MM.1S (cell line): Measurements from ENCODE around the gene ACKR1.
A peak's percentile ranks its signal among the peaks of the same experiment; 100 is the strongest.

Source experiments
- DNase-seq: peaks from one replicate; pipeline ENCODE4 v3.0.0-alpha.2; 2015
- H2AFZ ChIP-seq: fragments of 300-600 bp; sonication (generic); 2 replicates; pipeline ENCODE4 v1.6.0; 2016; ENCODE audit warnings: antibody characterized with exemption, low read length
- H3F3A ChIP-seq: fragments of 300-600 bp; sonication (generic); 2 replicates; pipeline ENCODE4 v1.6.1; 2016; ENCODE audit warnings: mild to moderate bottlenecking, antibody characterized with exemption, low read length, moderate library complexity, mixed read lengths; ENCODE audit not compliant: insufficient read depth
- H3K27ac ChIP-seq: fragments of 300-600 bp; sonication (generic); 2 replicates; pipeline ENCODE4 v1.5.1; 2016; ENCODE audit warnings: mild to moderate bottlenecking, low read length
- H3K27me3 ChIP-seq: fragments of 300-600 bp; sonication (generic); replicated peaks from 2 replicates; pipeline ENCODE4 v1.6.0; 2016; ENCODE audit warnings: low read length; ENCODE audit not compliant: insufficient read depth
- H3K36me3 ChIP-seq: fragments of 300-600 bp; sonication (generic); replicated peaks from 2 replicates; pipeline ENCODE4 v1.6.1; 2016; ENCODE audit warnings: mild to moderate bottlenecking, low read length, mixed read lengths; ENCODE audit not compliant: insufficient read depth
- H3K4me1 ChIP-seq: fragments of 300-600 bp; sonication (generic); 2 replicates; pipeline ENCODE4 v1.6.1; 2016; ENCODE audit warnings: low read length, mixed read lengths
- H3K4me2 ChIP-seq: fragments of 300-600 bp; sonication (generic); 2 replicates; pipeline ENCODE4 v1.6.0; 2016; ENCODE audit warnings: low read depth, low read length
- H3K4me3 ChIP-seq: fragments of 300-600 bp; sonication (generic); 2 replicates; pipeline ENCODE4 v1.5.1; 2016; ENCODE audit warnings: low read length, mixed read lengths
- H3K79me2 ChIP-seq: fragments of 300-600 bp; sonication (generic); 2 replicates; pipeline ENCODE4 v1.6.1; 2016; ENCODE audit warnings: mixed run types, low read length, mixed read lengths
- H3K9ac ChIP-seq: fragments of 300-600 bp; sonication (generic); 2 replicates; pipeline ENCODE4 v1.6.1; 2016; ENCODE audit warnings: low read length, mixed read lengths
- H3K9me2 ChIP-seq: fragments of 300-600 bp; sonication (generic); replicated peaks from 2 replicates; pipeline ENCODE4 v1.6.1; 2016; ENCODE audit warnings: mild to moderate bottlenecking, low read length, mixed read lengths; ENCODE audit not compliant: insufficient read depth
- H3K9me3 ChIP-seq: fragments of 300-600 bp; sonication (generic); replicated peaks from 2 replicates; pipeline ENCODE4 v1.6.1; 2016; ENCODE audit warnings: mild to moderate bottlenecking, low read length, mixed read lengths; ENCODE audit not compliant: insufficient read depth
- H4K20me1 ChIP-seq: fragments of 300-600 bp; sonication (generic); 2 replicates; pipeline ENCODE4 v1.6.1; 2016; ENCODE audit warnings: mild to moderate bottlenecking, low read length, moderate library complexity, mixed read lengths; ENCODE audit not compliant: insufficient read depth
- CTCF ChIP-seq: fragments of 300-600 bp; sonication (generic); IDR thresholded peaks from 2 replicates; pipeline ENCODE4 v1.5.1; 2016; ENCODE audit warnings: antibody characterized with exemption, low read length, mixed read lengths
- EZH2 ChIP-seq: fragments of 300-600 bp; sonication (generic); optimal IDR thresholded peaks from 2 replicates; pipeline ENCODE3; 2017; ENCODE audit warnings: low read depth, mild to moderate bottlenecking, antibody characterized with exemption, low read length, mixed read lengths
- EZH2phosphoT487 ChIP-seq: fragments of 300-600 bp; sonication (generic); IDR thresholded peaks from 2 replicates; pipeline ENCODE4 v1.6.1; 2018; ENCODE audit warnings: antibody characterized with exemption, low read length

The ACKR1 gene, protein sequence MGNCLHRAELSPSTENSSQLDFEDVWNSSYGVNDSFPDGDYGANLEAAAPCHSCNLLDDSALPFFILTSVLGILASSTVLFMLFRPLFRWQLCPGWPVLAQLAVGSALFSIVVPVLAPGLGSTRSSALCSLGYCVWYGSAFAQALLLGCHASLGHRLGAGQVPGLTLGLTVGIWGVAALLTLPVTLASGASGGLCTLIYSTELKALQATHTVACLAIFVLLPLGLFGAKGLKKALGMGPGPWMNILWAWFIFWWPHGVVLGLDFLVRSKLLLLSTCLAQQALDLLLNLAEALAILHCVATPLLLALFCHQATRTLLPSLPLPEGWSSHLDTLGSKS

DNA sequence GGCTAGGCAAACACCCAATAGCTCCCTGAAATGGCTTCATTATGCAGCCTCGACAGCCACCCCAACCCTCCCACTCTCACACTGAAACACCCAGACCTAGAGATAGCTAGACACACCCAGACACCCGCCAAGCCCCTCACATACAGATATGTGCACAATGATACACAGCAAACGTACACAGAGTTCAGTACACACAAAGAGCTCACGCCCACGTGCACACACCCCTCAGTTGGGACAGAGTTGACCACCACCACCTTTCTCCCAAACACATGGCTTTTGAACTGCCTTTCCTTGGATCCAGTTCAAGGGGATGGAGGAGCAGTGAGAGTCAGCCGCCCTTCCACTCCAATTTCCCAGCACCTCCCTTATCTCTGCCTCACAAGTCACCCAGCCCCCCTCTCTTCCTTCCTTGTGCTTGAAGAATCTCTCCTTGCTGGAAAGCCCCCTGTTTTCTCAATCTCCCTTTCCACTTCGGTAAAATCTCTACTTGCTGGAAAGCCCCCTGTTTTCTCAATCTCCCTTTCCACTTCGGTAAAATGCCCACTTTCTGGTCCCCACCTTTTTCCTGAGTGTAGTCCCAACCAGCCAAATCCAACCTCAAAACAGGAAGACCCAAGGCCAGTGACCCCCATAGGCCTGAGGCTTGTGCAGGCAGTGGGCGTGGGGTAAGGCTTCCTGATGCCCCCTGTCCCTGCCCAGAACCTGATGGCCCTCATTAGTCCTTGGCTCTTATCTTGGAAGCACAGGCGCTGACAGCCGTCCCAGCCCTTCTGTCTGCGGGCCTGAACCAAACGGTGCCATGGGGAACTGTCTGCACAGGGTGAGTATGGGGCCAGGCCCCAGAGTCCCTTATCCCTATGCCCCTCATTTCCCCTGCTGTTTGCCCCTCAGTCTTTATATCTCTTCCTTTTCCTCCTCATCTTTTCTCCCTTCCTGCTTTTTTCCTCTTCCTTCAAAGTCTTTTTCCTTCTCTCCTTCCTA is at the start of gene ACKR1:
Gene ACKR1, plus strand, starts transcription at position 715 of the 981 bp plus-strand sequence. Its CDS starts 85 bp downstream, at position 800.
- H3K36me3 ChIP-seq, result no peaks in the 10 kb centered on the region
- H3K4me3 ChIP-seq, result no peak within 1 kb of the TSS
- H3K4me2 ChIP-seq, result no peak within 1 kb of the TSS
- H3K9me2 ChIP-seq, result no peaks in the 10 kb centered on the region
- H2AFZ ChIP-seq, result no peak within 1 kb of the TSS
- TF ChIP-seq CTCF (no peak), EZH2phosphoT487 (no peak)
- no peaks in the 10 kb centered on the region for H3K4me1 ChIP-seq
- no peak for DNase-seq
- H3F3A ChIP-seq, result no peaks in the 10 kb centered on the region
- H3K9ac ChIP-seq, result no peak within 1 kb of the TSS
- no peaks in the 10 kb centered on the region for H3K79me2 ChIP-seq
- H3K9me3 ChIP-seq, result no peaks in the 10 kb centered on the region
- peaks cover 57% of the 10 kb centered on the region for H3K27me3 ChIP-seq
- no peaks in the 10 kb centered on the region for H4K20me1 ChIP-seq
- H3K27ac ChIP-seq, result no peak within 1 kb of the TSS

DNA sequence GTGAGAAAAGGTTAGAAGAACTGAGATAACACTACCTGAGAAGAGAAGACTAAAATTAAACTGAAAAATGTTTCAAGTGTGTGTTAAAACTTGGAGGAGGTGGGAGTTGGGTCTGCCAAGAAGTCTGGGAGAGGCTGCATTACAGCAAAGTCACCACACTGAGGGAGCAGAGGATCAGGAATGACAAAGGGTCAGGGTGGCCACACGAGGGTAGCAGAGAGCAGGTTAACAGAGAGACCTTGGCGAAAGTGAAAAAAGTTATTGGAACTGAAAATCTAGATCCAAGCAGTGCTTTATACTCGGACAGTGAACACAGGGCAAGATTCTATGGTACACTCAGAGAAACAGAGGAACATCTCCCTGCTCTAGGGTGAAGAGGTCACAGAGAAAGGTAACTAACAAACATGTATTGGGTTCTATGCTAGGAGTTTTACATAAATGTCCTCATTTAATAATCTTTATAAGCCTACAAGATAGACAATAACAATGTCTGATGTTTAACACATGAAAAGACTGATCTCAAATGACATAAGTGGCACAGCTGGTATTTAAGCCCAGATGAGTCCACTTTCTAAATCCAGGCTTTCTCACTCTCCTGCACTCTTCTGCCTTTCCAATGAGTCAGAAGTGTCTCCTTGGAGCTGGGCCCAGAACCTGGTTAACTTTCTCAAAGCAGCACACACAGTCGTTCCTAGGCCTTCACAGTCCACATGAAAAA is 43.5 kb upstream of the ACKR1 start:
- H3K9me2 ChIP-seq, result no peaks in the 10 kb centered on the region

GRCh38 chr1:159161719-159162026 is 43.0 kb upstream of the ACKR1 start:
- no peaks in the 10 kb centered on the region for H3K27me3 ChIP-seq
- H3K9ac ChIP-seq, result no peak overlapping the region
- H3K9me3 ChIP-seq, result no peaks in the 10 kb centered on the region
- H3K4me1 ChIP-seq, result peaks cover 6% of the 10 kb centered on the region; the same call in 1 of the 2 replicates
- no peaks in the 10 kb centered on the region for H3K79me2 ChIP-seq
- H3K4me3 ChIP-seq, result no peak overlapping the region
- no peaks in the 10 kb centered on the region for H3K36me3 ChIP-seq
- H3K4me2 ChIP-seq, result no peak overlapping the region
- DNase-seq, result no peak
- H4K20me1 ChIP-seq, result no peaks in the 10 kb centered on the region
- no peak overlapping the region for H2AFZ ChIP-seq
- no peaks in the 10 kb centered on the region for H3F3A ChIP-seq
- H3K9me2 ChIP-seq, result no peaks in the 10 kb centered on the region
- no peak overlapping the region for H3K27ac ChIP-seq
- TF ChIP-seq EZH2phosphoT487 (no peak), CTCF (no peak), EZH2 (no peak)

More for the DNA sequence above, 43.5 kb upstream of the ACKR1 start:
- TF ChIP-seq EZH2phosphoT487 (no peak), EZH2 (no peak), CTCF (peak; percentile 100)
- Histone ChIP-seq H3K27me3 (no peaks in the 10 kb centered on the region), H3F3A (no peaks in the 10 kb centered on the region), H3K4me3 (no peak overlapping the region), H2AFZ (no peak overlapping the region), H3K79me2 (no peaks in the 10 kb centered on the region), H3K27ac (no peak overlapping the region), H3K4me1 (peaks cover 6% of the 10 kb centered on the region; the same call in 1 of the 2 replicates), H3K9ac (no peak overlapping the region), H3K9me3 (no peaks in the 10 kb centered on the region), H4K20me1 (no peaks in the 10 kb centered on the region), H3K36me3 (no peaks in the 10 kb centered on the region), H3K4me2 (0 out of 2 replicates have a peak overlapping the region, but pooled peaks have one; percentile 3)
- DNase-seq, result peak; percentile 89
